ENCODE measurements around the gene RPS14.

RPS14 gene

GRCh38 chr5:150449517-150450339 is at the start of gene RPS14:
TSS of gene RPS14 (minus strand) at chr5:150449739. CDS start at chr5:150447733, 2,006 bp downstream.
- in situ Hi-C loops (cut with HindIII; ENCODE audit: low sequenced_read_pairs), result loop anchor here (5.0 to 25.0 kb wide), 2 partner anchors 47 to 213 kb away; partner anchors contain the start of gene MYOZ3

- in situ Hi-C loops (cut with HindIII; ENCODE audit: low sequenced_read_pairs), result no loop called here
Measured at GRCh38 chr5:150498971-150499370, 49.4 kb upstream of the RPS14 start.

- in situ Hi-C loops (cut with HindIII; ENCODE audit: low sequenced_read_pairs), result no loop called here
Measured at GRCh38 chr5:150498501-150498900, 49.0 kb upstream of the RPS14 start.

- in situ Hi-C loops (cut with HindIII; ENCODE audit: low sequenced_read_pairs), result no loop called here
Measured at GRCh38 chr5:150497989-150498317, 48.4 kb upstream of the RPS14 start.

GRCh38 chr5:150497274-150497988 is 47.9 kb upstream of the RPS14 start:
- in situ Hi-C loops (cut with HindIII; ENCODE audit: low sequenced_read_pairs), result no loop called here

- in situ Hi-C loops (cut with HindIII; ENCODE audit: low sequenced_read_pairs), result no loop called here
Measured at GRCh38 chr5:150496534-150496933, 47.0 kb upstream of the RPS14 start.

GRCh38 chr5:150496098-150496497 is 46.6 kb upstream of the RPS14 start:
- in situ Hi-C loops (cut with HindIII; ENCODE audit: low sequenced_read_pairs), result no loop called here

- in situ Hi-C loops (cut with HindIII; ENCODE audit: low sequenced_read_pairs), result no loop called here
Measured at GRCh38 chr5:150492621-150493020, 43.1 kb upstream of the RPS14 start.

GRCh38 chr5:150491876-150492275 is 42.3 kb upstream of the RPS14 start:
- in situ Hi-C loops (cut with HindIII; ENCODE audit: low sequenced_read_pairs), result no loop called here

GRCh38 chr5:150490754-150491153 is 41.2 kb upstream of the RPS14 start:
- in situ Hi-C loops (cut with HindIII; ENCODE audit: low sequenced_read_pairs), result no loop called here

GRCh38 chr5:150490296-150490669 is 40.7 kb upstream of the RPS14 start:
- in situ Hi-C loops (cut with HindIII; ENCODE audit: low sequenced_read_pairs), result no loop called here

- in situ Hi-C loops (cut with HindIII; ENCODE audit: low sequenced_read_pairs), result no loop called here
Measured at GRCh38 chr5:150489360-150490295, 40.1 kb upstream of the RPS14 start.

- in situ Hi-C loops (cut with HindIII; ENCODE audit: low sequenced_read_pairs), result no loop called here
Measured at GRCh38 chr5:150488519-150489359, 39.2 kb upstream of the RPS14 start.

- in situ Hi-C loops (cut with HindIII; ENCODE audit: low sequenced_read_pairs), result no loop called here
Measured at GRCh38 chr5:150487199-150488061, 37.9 kb upstream of the RPS14 start.

- in situ Hi-C loops (cut with HindIII; ENCODE audit: low sequenced_read_pairs), result no loop called here
Measured at GRCh38 chr5:150486402-150487198, 37.1 kb upstream of the RPS14 start.

- in situ Hi-C loops (cut with HindIII; ENCODE audit: low sequenced_read_pairs), result no loop called here
Measured at GRCh38 chr5:150485693-150486401, 36.3 kb upstream of the RPS14 start.

- in situ Hi-C loops (cut with HindIII; ENCODE audit: low sequenced_read_pairs), result no loop called here
Measured at GRCh38 chr5:150484964-150485692, 35.6 kb upstream of the RPS14 start.

Measured in endothelial cell of hepatic sinusoid (primary cell).